GM18499 (cell line): ENCODE data around the gene C1QTNF12.

Experiments
- ATAC-seq: cut with Tn5 transposase; IDR thresholded peaks from one replicate; pipeline ENCODE4 v1.9.1; 2021; ENCODE audit warnings: moderate number of reproducible peaks; ENCODE audit not compliant: insufficient read depth, unreplicated experiment

Gene C1QTNF12

GRCh38 chr1:1242461-1243265 lies 3.9 kb downstream of the C1QTNF12 start:
- no peak for ATAC-seq

- ATAC-seq: no peak
Observed at GRCh38 chr1:1241588-1242219, 4.8 kb downstream of the C1QTNF12 start.

GRCh38 chr1:1240822-1241587 lies 5.5 kb downstream of the C1QTNF12 start:
- ATAC-seq: no peak

GRCh38 chr1:1240348-1240732 lies 6.2 kb downstream of the C1QTNF12 start:
- ATAC-seq: no peak

- no peak for ATAC-seq
Observed at GRCh38 chr1:1239614-1240347, 6.7 kb downstream of the C1QTNF12 start.

GRCh38 chr1:1239227-1239613 lies 7.3 kb downstream of the C1QTNF12 start:
- ATAC-seq: no peak

DNA sequence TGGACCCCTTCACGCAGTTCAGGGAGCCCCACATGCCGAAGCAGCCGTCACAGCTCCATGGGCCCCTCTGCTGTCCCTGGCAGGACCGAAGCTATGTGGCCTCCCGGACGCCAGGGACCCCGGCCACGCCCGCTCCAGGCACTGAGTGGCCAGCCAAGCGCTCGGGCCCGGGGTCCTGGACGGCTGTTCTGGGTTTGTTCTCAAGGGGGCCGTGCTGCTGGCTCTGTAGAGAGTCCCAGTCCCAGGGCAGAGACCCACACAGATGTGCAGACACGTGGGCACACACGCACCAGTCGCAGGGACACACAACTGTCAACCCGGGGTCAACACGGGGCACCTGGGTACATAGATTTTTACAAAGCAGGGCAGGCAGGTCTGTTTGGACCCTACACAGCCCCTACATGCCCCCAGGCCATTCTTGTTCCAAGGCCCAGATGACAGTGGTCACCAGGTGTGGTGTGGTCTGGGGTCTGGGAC lies 7.8 kb downstream of the C1QTNF12 start:
- ATAC-seq: no peak

- ATAC-seq: no peak
Observed at GRCh38 chr1:1237874-1238701, 8.4 kb downstream of the C1QTNF12 start.

DNA sequence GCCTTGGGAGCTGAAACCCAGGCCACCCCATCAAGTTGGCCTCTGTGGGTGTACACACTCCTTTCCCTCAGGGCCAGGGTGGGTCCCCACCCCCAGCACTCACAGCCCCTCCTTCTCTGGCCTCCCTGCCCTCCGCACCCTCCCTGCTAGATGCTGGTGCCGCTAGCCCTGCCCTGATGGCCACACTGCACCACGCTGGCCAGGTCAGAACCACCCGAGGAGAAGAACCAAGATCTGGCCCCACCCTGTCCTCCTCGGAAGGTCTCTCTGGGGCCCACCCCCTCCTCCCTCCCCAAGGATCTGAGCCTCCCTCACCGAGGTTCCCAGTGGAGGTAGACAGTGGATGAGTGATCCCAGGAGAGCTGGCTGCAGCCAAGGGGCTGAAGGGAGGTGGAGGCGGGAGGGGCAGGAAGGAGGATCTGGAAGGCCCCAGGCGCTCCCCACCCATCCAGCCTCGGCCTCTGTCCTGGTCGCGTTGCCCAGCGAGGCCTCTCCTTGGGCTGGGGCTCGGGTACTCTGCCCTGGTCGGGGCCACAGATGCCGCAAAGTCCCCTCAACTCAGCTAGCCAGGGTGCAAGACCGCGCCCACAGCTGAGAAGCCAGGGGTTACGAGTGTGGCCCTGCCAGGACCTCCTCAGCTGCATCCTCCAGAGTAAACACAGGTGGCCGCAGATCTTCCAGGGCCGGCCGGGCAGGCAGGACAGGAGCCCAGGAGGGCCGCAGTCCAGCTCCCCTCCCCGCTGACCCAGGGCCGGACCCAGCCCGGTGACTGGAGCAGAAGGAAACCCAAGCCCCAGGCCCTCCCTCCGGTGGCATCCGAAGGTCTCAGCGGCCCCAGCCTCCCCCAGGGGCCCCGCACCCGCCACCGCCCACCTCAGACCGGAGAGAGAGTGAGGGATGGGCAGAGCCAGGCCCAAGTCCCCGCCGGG lies 9.3 kb downstream of the C1QTNF12 start:
- no peak for ATAC-seq

GRCh38 chr1:1236176-1236763 lies 10.3 kb downstream of the C1QTNF12 start:
- no peak for ATAC-seq

DNA sequence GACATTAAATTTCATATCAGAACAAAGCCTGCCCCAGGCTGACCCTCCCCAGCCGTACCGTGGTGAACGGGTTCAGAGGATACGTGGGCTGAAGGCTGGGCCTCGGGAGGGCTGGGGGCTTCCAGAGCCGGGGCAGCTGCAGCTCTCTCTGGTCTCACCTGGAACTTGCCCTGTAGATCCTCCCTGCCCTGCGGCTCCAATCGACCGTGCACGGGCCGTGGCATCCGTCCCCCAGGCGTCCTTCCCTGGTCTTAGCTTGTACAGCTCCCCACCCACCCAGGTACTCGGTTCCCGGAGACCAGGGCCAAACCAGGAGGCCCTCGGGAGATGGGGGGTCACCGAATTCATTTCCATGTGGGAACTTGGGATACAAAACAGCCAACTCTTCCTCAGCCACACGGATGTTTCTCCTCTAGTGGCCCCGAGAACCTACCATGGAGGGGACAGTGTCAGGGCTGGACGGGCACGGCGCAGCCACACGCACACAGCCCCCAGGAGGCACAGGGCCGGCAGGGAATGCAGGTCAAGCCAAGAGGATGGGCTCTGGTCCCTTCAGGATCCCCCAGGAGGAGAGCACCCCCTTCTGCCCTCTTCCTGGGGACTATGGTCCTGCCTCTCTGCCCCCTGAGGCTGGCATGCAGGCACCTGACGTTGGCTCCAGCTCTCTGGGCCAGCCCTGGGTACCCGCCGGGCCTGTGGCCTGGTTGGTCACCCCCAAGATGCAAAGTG lies 11.3 kb downstream of the C1QTNF12 start:
- ATAC-seq: no peak

GRCh38 chr1:1234180-1234808 lies 12.2 kb downstream of the C1QTNF12 start:
- ATAC-seq: no peak

GRCh38 chr1:1233567-1233892 lies 13.0 kb downstream of the C1QTNF12 start:
- no peak for ATAC-seq

DNA sequence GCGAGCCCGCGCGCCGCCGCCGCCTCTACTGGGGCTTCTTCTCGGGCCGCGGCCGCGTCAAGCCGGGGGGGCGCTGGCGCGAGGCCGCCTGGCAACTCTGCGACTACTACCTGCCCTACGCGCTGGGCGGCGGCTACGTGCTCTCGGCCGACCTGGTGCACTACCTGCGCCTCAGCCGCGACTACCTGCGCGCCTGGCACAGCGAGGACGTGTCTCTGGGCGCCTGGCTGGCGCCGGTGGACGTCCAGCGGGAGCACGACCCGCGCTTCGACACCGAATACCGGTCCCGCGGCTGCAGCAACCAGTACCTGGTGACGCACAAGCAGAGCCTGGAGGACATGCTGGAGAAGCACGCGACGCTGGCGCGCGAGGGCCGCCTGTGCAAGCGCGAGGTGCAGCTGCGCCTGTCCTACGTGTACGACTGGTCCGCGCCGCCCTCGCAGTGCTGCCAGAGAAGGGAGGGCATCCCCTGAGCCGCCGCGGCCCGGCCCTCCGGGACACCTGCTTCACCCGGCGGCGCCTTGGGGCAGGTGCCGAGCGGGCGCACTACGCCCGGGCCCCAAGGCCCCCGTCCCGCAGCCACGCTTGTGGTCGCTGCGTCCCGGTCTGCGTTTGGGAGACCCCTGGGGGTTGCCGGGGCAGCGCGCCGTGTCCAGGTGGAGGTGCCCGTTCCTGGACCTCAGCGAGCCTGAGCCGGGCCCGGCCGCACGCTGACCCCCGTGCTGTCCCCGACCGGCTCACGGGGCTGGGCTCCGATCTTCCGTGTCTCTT lies 13.5 kb downstream of the C1QTNF12 start:
- ATAC-seq: no peak

DNA sequence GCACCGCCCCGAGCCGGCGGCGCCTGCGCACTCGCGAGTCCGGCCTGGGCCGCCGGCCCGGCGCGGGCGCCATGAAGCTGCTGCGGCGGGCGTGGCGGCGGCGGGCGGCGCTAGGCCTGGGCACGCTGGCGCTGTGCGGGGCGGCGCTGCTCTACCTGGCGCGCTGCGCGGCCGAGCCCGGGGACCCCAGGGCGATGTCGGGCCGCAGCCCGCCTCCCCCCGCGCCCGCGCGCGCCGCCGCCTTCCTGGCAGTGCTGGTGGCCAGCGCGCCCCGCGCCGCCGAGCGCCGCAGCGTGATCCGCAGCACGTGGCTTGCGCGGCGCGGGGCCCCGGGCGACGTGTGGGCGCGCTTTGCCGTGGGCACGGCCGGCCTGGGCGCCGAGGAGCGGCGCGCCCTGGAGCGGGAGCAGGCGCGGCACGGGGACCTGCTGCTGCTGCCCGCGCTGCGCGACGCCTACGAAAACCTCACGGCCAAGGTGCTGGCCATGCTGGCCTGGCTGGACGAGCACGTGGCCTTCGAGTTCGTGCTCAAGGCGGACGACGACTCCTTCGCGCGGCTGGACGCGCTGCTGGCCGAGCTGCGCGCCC lies 14.2 kb downstream of the C1QTNF12 start, which contains the start of gene B3GALT6:
TSS of gene B3GALT6 (plus strand) at position 30 of the 588 bp plus-strand sequence. CDS start at position 72, 42 bp downstream.
- no peak for ATAC-seq
